ENCODE measurements around the gene ANXA6.

Gene ANXA6

DNA sequence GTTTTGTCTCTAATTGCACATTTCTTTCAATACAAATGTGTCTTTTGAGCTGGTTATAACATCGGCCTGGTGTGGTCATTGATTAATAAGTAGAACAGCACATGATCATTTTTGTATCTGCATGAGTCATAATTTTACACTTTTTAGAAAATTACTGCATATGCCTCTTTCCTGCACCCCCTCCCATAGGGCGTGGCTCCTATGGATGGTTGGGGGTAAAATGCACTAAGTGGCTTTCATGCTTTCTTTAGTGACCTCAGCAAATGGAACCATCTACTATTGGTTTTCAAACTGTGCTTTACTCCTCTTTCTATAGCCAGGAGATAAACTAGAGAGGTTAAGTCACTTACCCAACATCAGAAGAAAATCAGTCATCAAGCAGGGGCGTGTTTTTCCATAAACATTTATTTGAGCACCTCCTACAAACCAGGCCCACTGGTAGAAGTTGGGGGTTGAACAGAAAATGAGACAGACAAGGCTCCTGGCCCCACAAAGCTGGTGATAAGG, 3.8 kb downstream of the ANXA6 start:
- no peak for DNase-seq (ENCODE audit: low read depth, low spot score)

DNA sequence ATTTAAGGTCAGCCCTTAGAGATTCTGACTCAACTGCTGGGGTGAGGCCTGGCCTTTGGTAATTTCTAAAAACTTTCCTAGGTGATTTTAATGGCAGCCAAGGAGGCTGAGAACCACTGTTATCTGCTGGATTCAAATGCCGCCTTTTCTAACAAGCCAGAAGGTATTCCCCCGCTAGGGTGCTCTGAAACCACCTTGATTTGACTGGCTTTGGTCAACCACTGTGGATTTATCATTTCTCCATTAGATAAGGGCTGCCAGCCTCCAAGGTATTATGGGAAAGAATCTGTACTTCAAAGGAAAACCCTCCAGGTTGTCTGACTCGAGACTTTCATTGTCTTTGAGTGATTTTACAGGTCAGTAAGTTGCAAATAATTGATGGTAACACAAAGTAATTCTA, 4.3 kb downstream of the ANXA6 start:
- DNase-seq (ENCODE audit: low read depth, low spot score) = no peak

DNA sequence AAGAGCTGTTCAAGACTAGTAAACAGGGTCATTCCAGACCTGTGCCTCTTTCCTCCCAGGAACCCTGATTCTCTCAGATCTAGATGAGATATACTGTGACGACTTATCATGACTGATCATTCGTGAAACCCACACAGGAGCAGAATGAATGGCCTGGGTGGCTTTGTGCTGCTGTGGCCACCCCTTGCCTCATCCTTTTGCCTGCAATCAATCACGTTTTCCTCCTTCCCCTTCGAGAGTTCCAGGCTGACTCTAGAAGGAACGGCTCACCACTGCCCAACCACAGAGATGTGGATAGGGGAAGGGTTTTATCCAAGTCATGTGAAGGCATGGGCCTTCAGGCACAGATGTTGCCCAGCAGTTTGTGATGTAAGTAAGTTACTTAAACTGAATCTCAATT, 5.8 kb downstream of the ANXA6 start:
- DNase-seq (ENCODE audit: low read depth, low spot score) = no peak

DNA sequence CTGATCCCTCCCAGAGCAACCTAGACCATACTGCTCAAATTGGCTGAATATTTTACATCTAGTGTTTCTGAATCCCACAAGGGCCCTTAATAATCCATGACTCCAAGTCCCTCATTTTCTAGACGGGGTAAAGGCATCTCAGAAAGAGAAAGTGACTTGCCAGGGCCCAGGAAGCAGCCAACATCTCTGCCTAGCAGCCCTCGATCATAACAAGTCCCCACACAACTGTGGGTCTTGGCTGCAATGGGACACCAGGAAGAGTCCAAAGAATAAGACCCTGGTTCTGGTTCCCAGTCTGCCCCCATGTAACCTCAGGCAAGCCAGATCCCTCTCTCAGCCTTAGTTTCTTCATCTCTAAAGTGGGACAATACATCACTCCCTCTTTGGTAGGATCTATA, 6.3 kb downstream of the ANXA6 start:
- no peak for DNase-seq (ENCODE audit: low read depth, low spot score)

DNA sequence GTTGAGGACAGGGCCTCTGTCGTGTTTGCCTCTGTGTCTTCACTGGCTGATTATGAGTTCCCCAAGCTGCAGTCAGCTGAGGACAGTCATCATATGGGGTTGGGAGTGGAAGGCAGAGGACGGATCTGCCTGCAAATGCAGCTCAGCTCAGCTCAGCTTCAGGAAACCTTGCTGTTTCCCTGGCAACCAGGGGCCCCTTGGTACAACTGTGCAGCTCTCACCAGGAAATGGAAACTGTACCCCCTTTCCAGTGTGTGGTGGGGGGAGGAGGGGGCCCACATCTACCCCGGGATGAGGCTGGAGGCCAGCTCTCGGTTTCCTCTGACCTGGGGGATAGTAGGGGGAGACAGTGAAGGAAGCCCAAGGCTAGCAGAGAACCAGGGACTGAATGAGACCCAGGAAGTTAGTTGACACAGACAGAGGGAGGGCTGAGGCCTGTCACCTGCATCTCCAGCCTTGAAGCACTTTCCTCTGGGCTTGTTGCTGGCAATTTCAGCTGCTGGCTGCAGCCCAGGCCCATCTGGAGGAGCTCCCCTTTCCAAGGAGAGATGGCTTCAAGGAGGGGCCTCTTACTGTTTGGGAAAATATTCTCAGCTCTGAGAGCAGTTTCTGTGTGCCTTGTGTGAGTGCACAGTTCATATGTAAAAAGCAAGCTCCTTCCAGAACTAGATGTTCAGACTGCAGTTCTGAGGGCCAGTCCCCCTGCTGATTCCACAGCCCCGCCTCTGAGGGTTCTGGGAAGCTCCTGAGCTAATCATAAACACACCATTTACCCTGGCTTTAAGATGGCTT, 6.9 kb downstream of the ANXA6 start:
- DNase-seq (ENCODE audit: low read depth, low spot score) = peak; percentile 22

DNA sequence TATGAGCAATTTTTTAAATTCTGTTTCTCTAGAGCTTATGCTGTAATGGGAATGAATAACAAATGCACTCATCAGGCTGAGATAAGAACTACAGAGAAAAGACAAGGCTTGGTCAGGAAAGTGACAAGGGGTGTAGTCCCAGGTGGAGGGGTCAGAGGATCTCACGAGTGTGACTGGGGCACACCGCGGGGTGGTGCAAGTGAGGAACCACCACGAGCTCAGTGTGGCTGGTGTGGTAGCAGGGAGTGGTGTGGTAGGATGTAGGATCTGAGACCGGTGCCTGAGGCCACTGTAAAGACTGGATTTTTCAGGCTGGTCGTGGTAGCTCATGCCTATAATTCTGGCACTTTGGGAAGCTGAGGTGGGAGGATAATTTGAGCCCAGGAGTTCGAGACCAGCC, 9.0 kb downstream of the ANXA6 start:
- no peak for DNase-seq (ENCODE audit: low read depth, low spot score)

DNA sequence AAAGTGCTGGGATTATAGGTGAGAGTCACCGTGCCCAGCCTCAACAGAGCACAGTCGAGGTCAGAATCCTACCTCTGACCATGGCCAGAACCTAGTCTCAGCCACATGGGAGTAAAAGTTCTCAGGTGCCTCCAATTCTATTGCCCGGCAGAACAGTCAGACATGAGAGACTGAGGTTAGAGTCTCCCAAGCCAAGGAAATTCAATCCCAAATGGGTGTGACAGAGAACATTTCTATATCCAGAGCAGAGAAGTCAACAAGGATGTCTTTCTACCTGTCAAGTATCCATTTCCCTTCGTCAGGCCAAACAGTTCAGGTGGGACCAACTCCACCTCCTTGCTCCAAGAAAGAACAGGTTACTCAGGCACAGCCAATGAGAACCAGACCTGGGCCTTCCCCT, 10.5 kb downstream of the ANXA6 start:
- DNase-seq (ENCODE audit: low read depth, low spot score) = no peak

DNA sequence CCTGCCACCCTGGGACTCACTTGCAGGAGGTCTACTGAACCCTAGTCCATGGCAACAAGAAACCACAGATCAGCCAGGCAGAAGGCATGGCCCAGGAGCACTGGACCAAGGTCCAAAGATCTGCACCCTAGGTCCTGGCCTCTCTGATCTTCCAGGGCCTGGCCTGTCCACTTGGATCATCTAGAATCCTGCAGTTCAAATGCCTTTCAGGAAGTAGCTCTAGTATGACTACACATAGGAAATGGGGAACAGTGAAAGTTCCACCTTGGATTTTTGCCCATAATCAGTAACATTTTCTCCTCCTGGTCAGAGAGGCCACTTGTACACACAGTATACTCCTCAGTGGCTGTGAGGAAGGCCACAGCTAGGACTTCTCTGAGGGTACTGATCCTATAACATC, 11.5 kb downstream of the ANXA6 start:
- no peak for DNase-seq (ENCODE audit: low read depth, low spot score)

DNA sequence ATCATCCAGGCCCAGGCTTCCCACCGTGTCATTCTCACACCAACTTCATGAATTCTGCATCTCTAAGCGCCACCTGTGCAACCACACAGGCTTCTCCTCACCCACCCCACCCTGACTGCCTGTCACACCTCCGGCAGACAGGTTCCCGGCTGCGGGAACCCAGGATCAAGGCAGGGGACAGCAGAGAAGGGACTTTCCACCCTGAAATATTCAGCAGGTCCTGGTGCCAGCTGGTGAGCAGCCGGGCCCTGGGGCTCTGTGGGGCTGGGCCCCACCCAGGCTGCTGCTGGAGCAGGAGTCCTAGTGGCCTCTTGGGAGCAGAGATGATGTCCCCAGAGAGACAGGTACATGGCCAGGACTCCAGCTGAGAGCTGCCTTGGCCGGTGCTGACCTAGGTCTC, 12.7 kb downstream of the ANXA6 start:
- DNase-seq (ENCODE audit: low read depth, low spot score) = no peak

DNA sequence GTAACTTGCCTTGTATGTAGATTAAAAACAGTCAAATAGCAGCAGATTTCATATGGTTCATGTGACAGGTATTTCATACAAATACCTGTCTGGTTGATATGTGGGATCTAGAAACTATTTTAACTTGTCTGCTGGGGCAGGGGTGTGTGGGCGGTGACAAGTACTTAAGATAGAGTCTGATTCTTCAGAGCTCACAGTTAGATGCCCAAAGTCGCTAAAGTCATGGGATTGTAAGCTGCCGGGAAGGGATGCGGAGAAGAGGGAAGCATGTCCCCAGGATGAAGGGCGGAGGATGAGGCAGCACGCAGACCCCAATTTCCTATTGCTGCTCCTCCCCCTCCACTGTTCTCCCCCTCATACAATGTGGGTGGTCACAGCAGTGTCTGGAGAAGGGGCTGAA, 13.3 kb downstream of the ANXA6 start:
- DNase-seq (ENCODE audit: low read depth, low spot score) = no peak

DNA sequence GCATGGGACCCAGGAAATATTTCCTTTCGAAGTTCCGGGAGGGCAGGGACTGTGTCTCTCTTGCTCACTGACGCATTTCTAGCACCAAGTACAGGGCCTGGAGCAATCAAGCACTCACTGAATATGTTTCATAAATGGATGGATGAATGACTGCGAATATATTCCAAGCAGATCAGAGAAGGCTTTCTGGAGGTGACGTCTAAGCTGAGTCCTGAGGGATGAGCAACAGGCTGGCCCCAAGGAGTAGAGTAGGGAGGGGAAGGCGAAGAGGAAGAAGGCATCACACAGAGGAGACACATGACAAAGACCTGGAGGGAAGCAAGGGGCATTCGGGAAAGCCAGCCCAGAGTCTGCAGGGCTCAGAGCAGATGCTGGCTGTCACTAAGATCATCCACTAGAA, 13.9 kb downstream of the ANXA6 start:
- DNase-seq (ENCODE audit: low read depth, low spot score) = no peak

DNA sequence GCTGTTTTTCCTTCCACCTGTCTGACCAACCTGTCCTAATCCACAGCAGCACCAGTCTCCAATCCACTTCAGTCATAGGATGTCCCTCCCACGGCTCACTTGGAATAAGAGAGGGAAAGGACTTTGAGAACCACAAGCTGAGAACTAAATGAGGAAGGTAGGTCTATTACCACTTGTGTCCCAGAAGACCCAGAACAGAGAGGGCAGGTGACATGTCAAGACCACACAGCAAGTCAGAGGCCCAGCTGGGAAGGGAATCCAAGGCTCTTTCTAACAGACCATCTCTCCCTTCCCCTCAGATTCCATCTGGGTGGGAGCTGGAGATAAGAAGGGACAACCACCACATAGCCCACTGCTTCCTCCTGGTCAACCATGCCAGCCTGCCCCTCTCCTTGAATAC, 14.6 kb downstream of the ANXA6 start:
- DNase-seq (ENCODE audit: low read depth, low spot score) = no peak

DNA sequence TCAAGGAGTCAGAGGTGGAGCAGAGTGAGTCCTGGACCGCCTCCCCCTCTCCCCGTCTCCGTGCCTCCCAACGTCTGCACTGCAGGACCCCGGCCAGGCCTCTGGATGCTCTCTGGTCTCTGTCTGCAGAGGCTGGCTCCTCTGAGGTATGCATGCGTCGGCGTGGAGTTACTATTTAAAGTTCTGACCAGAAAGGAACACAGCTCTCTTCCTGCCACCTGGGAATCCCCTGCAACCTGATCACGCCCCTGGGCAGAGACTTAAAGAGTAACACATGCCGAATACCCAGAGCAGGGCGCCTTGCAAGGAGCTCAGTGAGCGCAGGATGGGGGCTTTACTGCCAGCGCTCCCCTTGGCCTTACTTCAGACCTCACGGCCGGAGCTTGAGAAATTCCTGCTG, 16.0 kb downstream of the ANXA6 start:
- DNase-seq (ENCODE audit: low read depth, low spot score) = peak; percentile 49

DNA sequence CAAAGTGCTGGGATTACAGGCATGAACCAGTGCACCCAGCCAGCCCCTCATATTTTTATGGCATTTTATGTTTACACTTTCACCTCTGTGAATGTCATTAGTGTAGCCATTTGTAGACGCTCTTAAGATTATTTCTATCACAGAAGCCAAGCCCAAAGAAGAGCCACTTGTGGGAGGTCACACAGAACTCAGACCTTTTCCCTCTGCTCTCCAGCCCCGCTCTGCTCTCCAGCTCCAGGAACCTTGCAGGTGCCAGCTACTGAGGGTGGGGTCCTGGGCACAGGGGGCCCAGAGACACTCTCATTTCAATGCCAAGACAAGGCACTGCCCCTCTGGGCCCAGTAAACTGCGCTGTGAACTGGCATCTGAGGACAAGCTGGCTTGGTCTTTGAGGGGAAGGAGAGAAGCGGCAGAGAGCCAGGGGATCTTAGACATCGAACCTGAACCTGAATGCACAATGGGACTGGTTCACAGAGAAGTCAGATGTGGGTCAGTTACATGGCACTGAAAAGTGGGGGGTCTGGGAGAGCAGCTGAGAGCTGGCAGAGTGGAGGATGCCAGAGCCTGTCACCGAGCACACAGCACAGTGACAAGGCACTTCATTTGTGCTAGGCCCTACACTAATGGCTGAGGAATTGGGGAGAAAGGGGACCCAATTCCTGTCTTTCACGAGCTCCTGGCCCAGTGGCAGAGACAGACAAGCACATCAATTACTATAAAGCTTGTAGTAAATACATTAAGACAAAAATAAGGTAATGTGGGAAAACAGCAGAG, 16.7 kb downstream of the ANXA6 start:
- no peak for DNase-seq (ENCODE audit: low read depth, low spot score)

DNA sequence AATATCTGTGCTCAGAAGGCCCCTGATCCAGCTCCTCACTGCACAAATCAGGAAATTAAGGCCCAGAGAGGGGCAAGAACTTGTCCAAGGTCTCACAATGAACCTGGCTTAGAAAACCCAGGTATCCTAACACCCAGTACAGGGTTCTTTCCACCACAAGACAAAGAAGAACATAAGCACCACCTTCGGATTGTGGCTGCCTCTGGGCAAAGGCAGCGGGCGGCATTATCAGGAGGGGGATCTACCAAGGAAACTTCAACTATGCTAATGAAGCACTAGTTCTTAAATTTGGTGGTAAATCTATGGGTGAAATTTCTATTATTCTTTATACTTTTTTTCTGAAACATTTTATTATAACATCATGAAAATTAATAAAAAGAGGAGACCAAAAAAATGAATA, 17.9 kb downstream of the ANXA6 start:
- no peak for DNase-seq (ENCODE audit: low read depth, low spot score)

DNA sequence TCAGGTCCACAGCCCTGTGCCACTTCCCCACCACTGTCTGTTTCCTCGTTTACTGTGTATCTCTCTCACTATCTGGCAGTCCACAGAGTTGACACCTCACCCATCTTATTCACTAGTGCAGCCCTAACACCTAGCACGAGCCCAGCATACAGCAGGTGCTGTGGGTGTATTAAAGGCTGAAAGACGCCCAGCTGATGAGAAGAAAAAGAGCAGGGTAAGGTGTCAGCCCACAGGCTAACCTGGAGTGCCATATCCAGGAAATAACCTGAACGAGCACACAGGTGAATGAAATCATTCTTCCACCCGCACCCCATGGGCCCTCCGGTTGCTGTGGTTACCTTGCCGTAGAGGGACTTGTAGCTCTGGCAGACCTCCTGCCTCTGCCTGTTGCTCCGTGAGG, 18.6 kb downstream of the ANXA6 start:
- no peak for DNase-seq (ENCODE audit: low read depth, low spot score)

DNA sequence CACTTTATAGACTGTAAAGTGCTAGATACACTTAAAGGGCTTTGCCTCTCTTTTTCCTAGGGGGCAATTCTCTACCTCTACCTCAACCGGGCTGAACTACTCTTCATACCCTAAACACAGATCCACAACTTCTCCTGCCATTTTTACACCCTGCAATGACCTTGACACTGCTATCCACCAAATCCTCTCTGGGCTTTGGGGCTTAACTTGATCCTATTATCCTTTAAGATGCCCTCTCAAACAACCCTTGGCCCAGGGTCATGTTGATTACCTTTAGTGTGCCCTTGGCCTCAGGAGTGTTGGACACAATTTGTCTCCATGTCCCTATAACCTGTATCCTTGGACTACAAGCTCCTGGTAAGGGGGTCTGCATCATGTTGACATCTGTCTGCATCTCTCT, 19.5 kb downstream of the ANXA6 start:
- no peak for DNase-seq (ENCODE audit: low read depth, low spot score)

DNA sequence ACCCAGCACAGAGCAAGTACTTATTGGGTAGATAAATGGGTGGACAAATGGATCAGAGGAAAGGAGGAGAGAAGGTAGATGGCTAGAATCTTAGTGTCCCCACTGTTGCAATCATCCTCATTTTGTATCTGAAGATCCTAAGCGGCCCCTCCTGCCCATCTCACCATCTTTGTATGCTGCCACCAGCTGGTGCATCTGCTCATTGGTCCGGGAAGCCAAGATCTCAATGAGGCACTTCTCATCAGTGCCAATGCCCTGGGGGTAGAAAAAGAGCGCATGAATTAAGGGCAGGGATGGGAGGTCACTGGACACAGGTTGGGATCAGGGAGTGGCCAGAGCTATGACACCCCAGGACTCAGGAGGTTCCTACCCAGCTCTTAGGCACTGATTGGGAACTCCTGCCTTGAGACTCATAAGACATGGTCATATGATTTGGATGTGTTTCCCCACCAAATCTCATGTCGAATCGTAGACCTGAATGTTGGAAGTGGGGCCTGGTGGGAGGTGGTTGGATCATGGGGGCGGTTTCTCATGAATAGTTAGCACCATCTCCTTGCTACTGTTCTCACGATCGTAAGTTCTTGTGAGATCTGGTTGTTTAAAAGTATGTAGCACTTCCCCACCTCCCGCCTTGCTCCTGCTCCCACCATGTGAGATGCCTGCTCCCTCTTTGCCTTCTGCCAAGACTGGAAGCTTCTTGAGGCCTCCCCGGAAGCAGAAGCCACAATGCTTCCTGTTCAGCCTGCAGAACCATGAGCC, 20.3 kb downstream of the ANXA6 start:
- no peak for DNase-seq (ENCODE audit: low read depth, low spot score)

DNA sequence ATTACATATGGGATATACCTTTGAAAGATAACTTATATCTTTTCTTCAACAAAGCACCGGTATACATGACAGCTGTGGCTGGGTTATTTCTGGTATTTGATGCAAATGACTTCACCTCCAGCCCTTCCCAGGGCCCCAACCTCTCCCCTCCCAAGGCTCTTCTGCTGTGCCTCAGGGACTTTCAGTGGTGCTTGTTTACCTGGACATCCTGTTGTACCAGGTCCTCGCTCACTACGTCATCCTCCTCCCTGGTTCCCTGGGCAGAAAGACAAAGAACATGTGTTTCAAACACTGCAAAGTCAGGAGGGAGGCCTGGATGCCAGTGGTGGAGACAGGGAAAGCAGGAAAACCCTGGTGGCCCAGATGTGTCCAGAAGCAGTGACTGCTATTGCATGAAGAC, 23.4 kb downstream of the ANXA6 start:
- DNase-seq (ENCODE audit: low read depth, low spot score) = peak; percentile 50

DNA sequence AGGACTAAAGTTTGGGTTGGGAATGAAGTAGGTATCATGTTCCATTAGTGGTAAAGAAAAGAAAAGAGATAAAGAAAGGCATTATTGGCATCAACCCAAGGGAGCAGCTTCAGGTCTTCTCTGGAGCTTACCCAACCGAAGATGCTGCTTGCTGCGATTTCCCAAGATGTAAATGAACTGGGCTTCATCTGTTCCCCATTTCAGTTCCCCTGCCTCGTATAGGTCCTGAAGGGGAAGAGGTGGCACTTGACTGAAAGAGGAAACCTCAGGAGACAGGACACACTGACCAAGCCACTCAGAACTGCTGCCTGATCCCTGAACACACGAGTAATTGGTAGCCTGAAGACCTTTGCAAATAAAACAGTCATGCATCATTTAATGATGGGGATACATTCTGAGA, 24.6 kb downstream of the ANXA6 start:
- no peak for DNase-seq (ENCODE audit: low read depth, low spot score)

DNA sequence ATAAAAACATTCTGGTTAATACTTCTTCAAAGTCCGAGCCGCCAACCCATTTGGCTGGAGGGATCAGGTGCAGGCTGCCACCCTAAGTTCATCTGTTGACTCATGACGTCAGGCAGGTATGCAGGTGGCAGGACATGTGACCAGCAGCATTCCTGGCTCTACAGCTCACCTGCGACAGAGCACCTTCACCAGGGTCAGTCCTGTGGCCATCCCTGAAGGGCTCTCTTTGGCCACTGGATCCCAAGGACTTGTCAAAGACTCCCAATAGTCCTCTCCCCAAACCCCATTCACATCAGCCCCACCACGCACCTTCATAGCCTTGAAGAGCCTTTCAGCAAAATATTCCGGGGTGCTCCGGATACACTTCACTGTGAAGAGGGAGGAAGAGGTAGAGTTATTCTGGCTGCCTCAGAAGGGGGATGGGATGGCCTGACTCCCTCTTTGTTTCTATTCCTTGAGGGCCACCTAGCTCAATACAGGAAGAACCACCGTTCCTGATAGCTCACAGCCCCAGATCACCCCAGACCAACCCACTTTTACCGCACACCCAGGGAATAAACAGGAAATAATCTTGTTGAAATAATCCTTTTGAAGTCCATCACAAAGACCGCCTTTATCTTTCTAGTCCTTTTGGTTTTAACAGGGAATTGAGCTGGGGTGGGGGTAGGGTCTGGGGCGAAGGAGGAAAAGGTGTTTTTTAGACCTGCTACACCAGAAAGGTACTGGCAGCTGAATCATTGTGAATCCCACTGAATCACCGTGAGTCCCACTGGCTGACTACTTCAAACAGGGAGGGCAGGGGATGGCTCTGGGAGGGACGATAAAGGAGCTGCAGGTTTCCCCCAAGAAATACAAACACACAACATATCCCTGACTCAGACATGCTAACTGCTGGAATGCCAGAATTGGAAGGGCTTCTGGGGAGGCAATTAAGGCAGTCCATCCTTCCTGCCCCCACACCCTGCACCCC, 26.4 kb downstream of the ANXA6 start:
- DNase-seq (ENCODE audit: low read depth, low spot score) = no peak
